ENCODE data around the gene ARL15. TPM values are rescaled to one million over a fixed set of nuclear protein-coding genes. Genes with fewer than 3 reads are reported as not detected.

The ARL15 gene
- polyA plus RNA-seq, 3 donors from 2014 or later: 15.0 to 20.3 (median 16.2) TPM

- Mint-ChIP-seq H3K36me3 (peaks cover 9 to 16% (median 12%) of the 10 kb centered on the region in 3 donors), H3K9me3 (no peaks in the 10 kb centered on the region), H3K4me1 (no peaks in the 10 kb centered on the region), H3K27me3 (ENCODE audit: low read depth in 3 of 3) (no peaks in the 10 kb centered on the region), H3K4me3 (no peak overlapping the region), H3K27ac (no peak overlapping the region)
- DNase-seq: no peak
Observed at GRCh38 chr5:54109626-54110330, 200.6 kb downstream of the ARL15 start.

GRCh38 chr5:54108136-54108535 is 202.2 kb downstream of the ARL15 start:
- H3K27ac Mint-ChIP-seq: no peak overlapping the region
- H3K4me1 Mint-ChIP-seq: peaks cover 0 to 1% of the 10 kb centered on the region in 2 donors
- H3K27me3 Mint-ChIP-seq (ENCODE audit: low read depth in 3 of 3): no peaks in the 10 kb centered on the region
- no peak for DNase-seq
- no peaks in the 10 kb centered on the region for H3K9me3 Mint-ChIP-seq
- H3K36me3 Mint-ChIP-seq: peaks cover 8 to 16% (median 10%) of the 10 kb centered on the region in 3 donors
- H3K4me3 Mint-ChIP-seq: no peak overlapping the region

GRCh38 chr5:54103871-54104270 is 206.5 kb downstream of the ARL15 start:
- no peak overlapping the region for H3K4me3 Mint-ChIP-seq
- peaks cover 4 to 33% of the 10 kb centered on the region in 2 donors for H3K4me1 Mint-ChIP-seq
- H3K36me3 Mint-ChIP-seq: peaks cover 4 to 11% (median 6%) of the 10 kb centered on the region in 3 donors
- no peaks in the 10 kb centered on the region for H3K9me3 Mint-ChIP-seq
- no peak overlapping the region for H3K27ac Mint-ChIP-seq
- H3K27me3 Mint-ChIP-seq (ENCODE audit: low read depth in 3 of 3): no peaks in the 10 kb centered on the region
- no peak for DNase-seq

DNA sequence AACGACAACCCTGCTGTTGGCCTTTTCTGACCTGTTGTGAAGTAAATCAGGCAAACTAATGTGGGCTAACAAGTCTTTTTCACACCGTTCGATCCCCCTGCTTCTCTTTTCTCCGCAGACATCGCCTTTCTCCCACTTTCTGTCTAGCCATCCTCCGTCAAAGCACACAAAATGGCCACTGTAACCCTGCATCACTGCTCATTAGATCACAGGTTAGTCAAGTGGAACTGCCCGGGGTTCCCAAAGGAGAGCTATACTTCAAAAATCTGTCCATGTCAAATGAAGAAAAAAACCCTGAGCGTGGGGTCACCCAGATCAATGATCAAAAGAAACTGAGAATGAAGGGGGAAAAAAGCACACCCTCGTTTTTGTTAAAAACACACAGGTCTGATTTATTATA is 212.1 kb downstream of the ARL15 start:
- Mint-ChIP-seq H3K9me3 (no peaks in the 10 kb centered on the region), H3K4me3 (no peak overlapping the region)

GRCh38 chr5:54095969-54096368 is 214.4 kb downstream of the ARL15 start:
- Mint-ChIP-seq H3K27ac (no peak overlapping the region), H3K4me1 (peaks cover 2 to 11% of the 10 kb centered on the region in 2 donors), H3K4me3 (no peak overlapping the region), H3K9me3 (no peaks in the 10 kb centered on the region), H3K36me3 (peaks cover 0 to 12% (median 9%) of the 10 kb centered on the region in 3 donors), H3K27me3 (ENCODE audit: low read depth in 3 of 3) (no peaks in the 10 kb centered on the region)
- no peak for DNase-seq

More for the DNA sequence above, 212.1 kb downstream of the ARL15 start:
- peaks cover 4 to 33% of the 10 kb centered on the region in 2 donors for H3K4me1 Mint-ChIP-seq
- no peak for DNase-seq
- H3K27ac Mint-ChIP-seq: no peak overlapping the region
- peaks cover 0 to 8% (median 4%) of the 10 kb centered on the region in 3 donors for H3K36me3 Mint-ChIP-seq
- H3K27me3 Mint-ChIP-seq (ENCODE audit: low read depth in 3 of 3): no peaks in the 10 kb centered on the region

- Mint-ChIP-seq H3K36me3 (peaks cover 0 to 17% (median 9%) of the 10 kb centered on the region in 3 donors), H3K4me1 (no peaks in the 10 kb centered on the region), H3K27me3 (ENCODE audit: low read depth in 3 of 3) (no peaks in the 10 kb centered on the region), H3K9me3 (no peaks in the 10 kb centered on the region), H3K4me3 (no peak overlapping the region), H3K27ac (no peak overlapping the region)
- no peak for DNase-seq
Observed at GRCh38 chr5:54094706-54095105, 215.7 kb downstream of the ARL15 start.

DNA sequence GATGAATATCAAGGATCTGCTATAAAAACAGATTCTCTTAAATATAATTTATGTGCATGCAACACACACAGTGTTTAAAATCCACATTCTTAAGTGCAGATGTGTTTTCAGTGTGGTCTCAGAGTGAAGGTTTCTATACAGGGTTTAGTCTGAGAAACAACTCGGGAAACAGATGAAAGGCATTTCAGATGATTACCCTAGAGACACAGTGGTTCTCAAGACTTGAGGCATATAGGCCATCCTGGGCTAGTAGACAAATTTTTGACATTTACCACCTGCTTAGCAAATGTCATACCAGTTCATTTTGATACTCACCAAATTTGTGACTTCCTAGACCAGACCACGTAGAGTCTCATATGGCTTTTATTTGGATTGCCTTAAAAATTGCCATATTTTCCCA is 216.5 kb downstream of the ARL15 start:
- Mint-ChIP-seq H3K4me3 (no peak overlapping the region), H3K27me3 (ENCODE audit: low read depth in 3 of 3) (no peaks in the 10 kb centered on the region), H3K9me3 (no peaks in the 10 kb centered on the region), H3K36me3 (peaks cover 0 to 17% (median 9%) of the 10 kb centered on the region in 3 donors), H3K27ac (no peak overlapping the region), H3K4me1 (no peaks in the 10 kb centered on the region)
- no peak for DNase-seq

- H3K27ac Mint-ChIP-seq: no peak overlapping the region
- peaks cover 1 to 4% of the 10 kb centered on the region in 2 donors for H3K4me1 Mint-ChIP-seq
- no peaks in the 10 kb centered on the region for H3K27me3 Mint-ChIP-seq (ENCODE audit: low read depth in 3 of 3)
- H3K36me3 Mint-ChIP-seq: peaks cover 0 to 17% (median 9%) of the 10 kb centered on the region in 3 donors
- H3K4me3 Mint-ChIP-seq: no peak overlapping the region
- no peak for DNase-seq
- H3K9me3 Mint-ChIP-seq: no peaks in the 10 kb centered on the region
Observed at GRCh38 chr5:54093081-54093492, 217.3 kb downstream of the ARL15 start.

- no peak for DNase-seq
- Mint-ChIP-seq H3K4me3 (no peak overlapping the region), H3K27me3 (ENCODE audit: low read depth in 3 of 3) (no peaks in the 10 kb centered on the region), H3K9me3 (no peaks in the 10 kb centered on the region), H3K4me1 (peaks cover 9 to 16% of the 10 kb centered on the region in 2 donors), H3K36me3 (peaks cover 0 to 17% (median 9%) of the 10 kb centered on the region in 3 donors), H3K27ac (no peak overlapping the region)
Observed at GRCh38 chr5:54091307-54092130, 218.9 kb downstream of the ARL15 start.

DNA sequence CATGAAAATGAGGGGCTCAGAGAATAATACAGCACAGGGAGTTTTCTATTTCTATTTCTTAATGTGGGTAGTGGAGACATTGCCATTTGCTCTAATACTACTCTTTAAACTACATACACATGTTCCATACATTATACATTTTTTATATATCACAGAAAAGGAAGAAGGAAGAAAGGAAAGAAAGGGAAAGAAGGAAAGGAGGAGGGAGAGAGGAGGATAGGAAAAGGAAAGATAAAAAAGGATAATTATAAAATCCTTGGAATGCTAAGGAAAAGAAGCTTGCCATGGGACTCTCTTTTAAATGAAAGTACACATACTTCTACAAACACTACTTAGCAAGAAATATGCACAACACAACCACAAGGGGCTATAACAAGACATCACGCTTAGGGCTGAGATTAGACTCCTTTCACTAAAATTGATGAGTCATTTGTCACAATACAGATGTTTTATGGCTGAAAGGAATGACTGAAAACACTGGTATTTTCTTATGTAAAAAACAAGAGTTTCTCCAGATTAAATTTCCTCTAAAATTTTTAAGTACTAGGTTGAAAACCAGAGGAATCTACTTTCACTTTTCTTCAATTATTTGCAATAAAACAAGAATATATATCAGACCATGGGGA is 219.8 kb downstream of the ARL15 start:
- Mint-ChIP-seq H3K27me3 (ENCODE audit: low read depth in 3 of 3) (no peaks in the 10 kb centered on the region), H3K36me3 (peaks cover 0 to 17% (median 5%) of the 10 kb centered on the region in 3 donors), H3K4me1 (peaks cover 9 to 18% of the 10 kb centered on the region in 2 donors), H3K9me3 (no peaks in the 10 kb centered on the region), H3K27ac (no peak overlapping the region), H3K4me3 (no peak overlapping the region)
- DNase-seq: no peak

GRCh38 chr5:54088081-54088480 is 222.3 kb downstream of the ARL15 start:
- Mint-ChIP-seq H3K4me3 (no peak overlapping the region), H3K36me3 (peaks cover 0 to 9% (median 3%) of the 10 kb centered on the region in 3 donors), H3K27me3 (ENCODE audit: low read depth in 3 of 3) (no peaks in the 10 kb centered on the region), H3K27ac (no peak overlapping the region), H3K4me1 (peaks cover 9 to 18% of the 10 kb centered on the region in 2 donors), H3K9me3 (no peaks in the 10 kb centered on the region)
- DNase-seq: no peak

DNA sequence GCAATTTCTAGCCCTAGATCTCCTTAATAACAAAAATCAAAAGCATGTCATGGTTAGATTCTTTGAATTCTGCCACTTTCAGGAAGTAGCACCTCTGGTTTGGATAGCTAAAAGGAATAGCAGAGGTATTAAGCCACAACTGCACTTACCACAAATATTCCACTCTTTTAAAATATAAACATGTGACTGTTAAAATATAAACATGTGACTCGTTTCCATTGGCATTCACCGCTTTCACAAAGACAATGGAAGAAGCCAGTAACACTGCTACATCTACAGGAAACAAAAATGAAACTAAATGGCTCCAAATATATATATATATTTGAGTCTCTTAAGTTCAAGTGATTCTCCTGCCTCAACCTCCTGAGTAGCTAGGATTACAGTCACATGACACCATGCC is 222.9 kb downstream of the ARL15 start:
- no peak overlapping the region for H3K4me3 Mint-ChIP-seq
- no peak for DNase-seq
- H3K27me3 Mint-ChIP-seq (ENCODE audit: low read depth in 3 of 3): no peaks in the 10 kb centered on the region
- no peaks in the 10 kb centered on the region for H3K9me3 Mint-ChIP-seq
- peaks cover 9 to 18% of the 10 kb centered on the region in 2 donors for H3K4me1 Mint-ChIP-seq
- peaks cover 0 to 12% (median 0%) of the 10 kb centered on the region in 3 donors for H3K36me3 Mint-ChIP-seq
- no peak overlapping the region for H3K27ac Mint-ChIP-seq

- H3K9me3 Mint-ChIP-seq: no peaks in the 10 kb centered on the region
- H3K27me3 Mint-ChIP-seq (ENCODE audit: low read depth in 3 of 3): no peaks in the 10 kb centered on the region
- H3K4me3 Mint-ChIP-seq: no peak overlapping the region
- no peak for DNase-seq
- H3K36me3 Mint-ChIP-seq: peaks cover 4 to 17% (median 5%) of the 10 kb centered on the region in 3 donors
- H3K27ac Mint-ChIP-seq: no peak overlapping the region
- H3K4me1 Mint-ChIP-seq: peaks cover 9 to 18% of the 10 kb centered on the region in 2 donors
Observed at GRCh38 chr5:54086191-54086590, 224.2 kb downstream of the ARL15 start.

DNA sequence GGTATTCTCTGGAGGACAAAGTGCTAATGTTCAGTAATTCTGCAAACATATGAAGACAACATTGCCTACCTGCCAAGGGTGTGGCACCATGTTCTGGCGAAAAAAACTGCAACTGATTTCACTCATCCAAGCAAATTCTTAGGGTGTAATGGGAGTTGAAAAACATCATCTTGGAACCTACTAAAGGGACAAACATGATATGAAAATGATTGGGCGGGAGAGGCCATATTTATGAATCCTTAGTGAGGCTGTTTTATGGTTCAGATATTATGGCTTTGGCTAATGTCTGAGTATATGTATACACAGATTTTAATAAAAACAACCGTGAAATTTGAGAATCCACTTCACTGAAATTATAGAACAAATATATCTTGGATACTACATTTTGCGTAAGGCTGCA is 225.7 kb downstream of the ARL15 start:
- Mint-ChIP-seq H3K27ac (no peak overlapping the region), H3K9me3 (no peaks in the 10 kb centered on the region), H3K4me3 (no peak overlapping the region), H3K36me3 (peaks cover 4 to 13% (median 5%) of the 10 kb centered on the region in 3 donors), H3K27me3 (ENCODE audit: low read depth in 3 of 3) (no peaks in the 10 kb centered on the region), H3K4me1 (peaks cover 9 to 18% of the 10 kb centered on the region in 2 donors)
- no peak for DNase-seq

Measured in immature natural killer cell (primary cell).